Right lobe of liver (tissue), 6 donors: ENCODE data around the gene KLHL40. TPM values are rescaled to one million over a fixed set of nuclear protein-coding genes. Genes with fewer than 3 reads are reported as not detected.

Experiments
- ATAC-seq, 4 donors: fragments of 200-7000 bp; cut with Tn5 transposase; one replicate each; pipeline ENCODE4 v1.9.1; 2020; ENCODE audit warnings: mild to moderate bottlenecking in 4 of 4, moderate library complexity in 4 of 4
- DNase-seq, 3 donors: peaks; one replicate each; pipeline ENCODE4 v3.0.0-alpha.2; 2020
- H3K27ac ChIP-seq, 3 donors: fragments of 200-600 bp; one replicate each; pipeline ENCODE4 v1.8.0; 2022
- H3K27me3 ChIP-seq, 2 donors: fragments of 200-600 bp; one replicate each; pipeline ENCODE4 v1.8.0; 2022
- H3K36me3 ChIP-seq, 4 donors: fragments of 200-600 bp; sonication (generic) in 1 of 4; one replicate each; pipeline versions ENCODE4 v1.5.1 to v1.8.0; 2017 to 2022; ENCODE audit warnings: control low read depth in 1 of 4
- H3K4me1 ChIP-seq, 4 donors: fragments of 200-600 bp; sonication (generic) in 1 of 4; one replicate each; pipeline versions ENCODE4 v1.5.1 to v1.8.0; 2017 to 2022; ENCODE audit warnings: control low read depth in 1 of 4
- H3K4me3 ChIP-seq, 3 donors: fragments of 200-600 bp; one replicate each; pipeline ENCODE4 v1.8.0; 2022
- H3K9me3 ChIP-seq, 4 donors: fragments of 200-600 bp; sonication (generic) in 1 of 4; one replicate each; pipeline versions ENCODE4 v1.5.1 to v1.8.0; 2017 to 2022; ENCODE audit warnings: control low read depth in 1 of 4
- POLR2A ChIP-seq: fragments of 450-650 bp; IDR thresholded peaks from one replicate; pipeline ENCODE4 v1.6.1; 2017; ENCODE audit warnings: antibody characterized with exemption, mild to moderate bottlenecking
- WGBS: methylation state at CpG from one replicate; pipeline ENCODE4 v1.1.6; 2018; ENCODE audit warnings: low coverage, low lambda C conversion rate; ENCODE audit not compliant: insufficient coverage; ENCODE audit errors: missing lambda C conversion rate; 5-methylcytosine and 5-hydroxymethylcytosine counted together
- intact Hi-C, 2 donors: fragments of 100-400 bp; cut with DNase I; formaldehyde crosslinking; loops; one replicate each; pipeline versions ENCODE4 v1.11.2 to v1.14.1; 2022
- total RNA-seq, 6 experiments: library from RNA; depleted of rRNA in 2 of 6; stranded (reverse); fragments of >200 nt in 2 of 6; fragmentation: NEBNext Ultra II Directional in 3 of 6; extraction: Animal tissue kit (Norgen Biotek cat#: 25700) in 3 of 6; gene quantifications; one replicate each; pipeline versions ENCODE4 v1.1.0 to v1.2.4, GENCODE V29; 2016 to 2023
- TF ChIP-seq, protein P1 (sequence below), 4 donors: fragments of 200-600 bp in 3 of 4; fragments of 450-650 bp in 1 of 4; IDR thresholded peaks; one replicate each; pipeline versions ENCODE4 v1.5.1 to v1.8.0; 2016 to 2022; ENCODE audit warnings: antibody characterized with exemption in 4 of 4, mild to moderate bottlenecking in 2 of 4
- donor health status: DM: no; HTN: yes; CAD: no.
- donor health status: DM: no; HTN: no; CAD: no.
- donor health status: DM: no; HTN: no; CAD: no.
- donor health status: DM: no; HTN: yes; CAD: no.
- donor health status: DM: no; HTN: yes; CAD: no.

Gene KLHL40
- total RNA-seq, 6 experiments from 2014 or later, result 0.19 to 0.68 TPM; not detected in 4

GRCh38 chr3:42709621-42710020 lies 24.3 kb downstream of the KLHL40 start:
- Histone ChIP-seq H3K9me3 (no peaks in the 10 kb centered on the region), H3K4me3 (no peak overlapping the region), H3K27ac (no peak overlapping the region), H3K27me3 (no peaks in the 10 kb centered on the region), H3K36me3 (no peaks in the 10 kb centered on the region), H3K4me1 (no peaks in the 10 kb centered on the region)
- WGBS, result 80% methylated on average over 3 of the region's 10 CpGs
- no peak for ATAC-seq
- intact Hi-C loops, result no loop called here
- DNase-seq, result peak in 1 of 3 donors; percentile 24
- TF ChIP-seq POLR2A, result no peak
- TF ChIP-seq, protein P1, sequence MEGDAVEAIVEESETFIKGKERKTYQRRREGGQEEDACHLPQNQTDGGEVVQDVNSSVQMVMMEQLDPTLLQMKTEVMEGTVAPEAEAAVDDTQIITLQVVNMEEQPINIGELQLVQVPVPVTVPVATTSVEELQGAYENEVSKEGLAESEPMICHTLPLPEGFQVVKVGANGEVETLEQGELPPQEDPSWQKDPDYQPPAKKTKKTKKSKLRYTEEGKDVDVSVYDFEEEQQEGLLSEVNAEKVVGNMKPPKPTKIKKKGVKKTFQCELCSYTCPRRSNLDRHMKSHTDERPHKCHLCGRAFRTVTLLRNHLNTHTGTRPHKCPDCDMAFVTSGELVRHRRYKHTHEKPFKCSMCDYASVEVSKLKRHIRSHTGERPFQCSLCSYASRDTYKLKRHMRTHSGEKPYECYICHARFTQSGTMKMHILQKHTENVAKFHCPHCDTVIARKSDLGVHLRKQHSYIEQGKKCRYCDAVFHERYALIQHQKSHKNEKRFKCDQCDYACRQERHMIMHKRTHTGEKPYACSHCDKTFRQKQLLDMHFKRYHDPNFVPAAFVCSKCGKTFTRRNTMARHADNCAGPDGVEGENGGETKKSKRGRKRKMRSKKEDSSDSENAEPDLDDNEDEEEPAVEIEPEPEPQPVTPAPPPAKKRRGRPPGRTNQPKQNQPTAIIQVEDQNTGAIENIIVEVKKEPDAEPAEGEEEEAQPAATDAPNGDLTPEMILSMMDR (IDR thresholded peaks at IDR 0.05), result no peak

GRCh38 chr3:42710323-42711021 lies 25.1 kb downstream of the KLHL40 start:
- no peaks in the 10 kb centered on the region for H3K27me3 ChIP-seq
- H3K36me3 ChIP-seq, result no peaks in the 10 kb centered on the region
- no peaks in the 10 kb centered on the region for H3K4me1 ChIP-seq
- no peak for TF ChIP-seq POLR2A
- TF ChIP-seq, protein P1 (IDR thresholded peaks at IDR 0.05), result no peak
- H3K9me3 ChIP-seq, result no peaks in the 10 kb centered on the region
- no peak overlapping the region for H3K4me3 ChIP-seq
- H3K27ac ChIP-seq, result no peak overlapping the region
- DNase-seq (no peak), ATAC-seq (no peak)
- WGBS, result 94% methylated on average over 6 of the region's 7 CpGs
- intact Hi-C loops, result no loop called here

- Histone ChIP-seq H3K4me1 (no peaks in the 10 kb centered on the region), H3K27me3 (no peaks in the 10 kb centered on the region), H3K27ac (no peak overlapping the region), H3K9me3 (no peaks in the 10 kb centered on the region), H3K36me3 (no peaks in the 10 kb centered on the region), H3K4me3 (no peak overlapping the region)
- DNase-seq, result peak in 1 of 3 donors; percentile 27
- TF ChIP-seq, protein P1 (IDR thresholded peaks at IDR 0.05), result no peak
- TF ChIP-seq POLR2A, result no peak
- ATAC-seq, result no peak
- intact Hi-C loops, result no loop called here
- 76% methylated on average over 3 of the region's 6 CpGs for WGBS
Observed at GRCh38 chr3:42711491-42712343, 26.4 kb downstream of the KLHL40 start.

DNA sequence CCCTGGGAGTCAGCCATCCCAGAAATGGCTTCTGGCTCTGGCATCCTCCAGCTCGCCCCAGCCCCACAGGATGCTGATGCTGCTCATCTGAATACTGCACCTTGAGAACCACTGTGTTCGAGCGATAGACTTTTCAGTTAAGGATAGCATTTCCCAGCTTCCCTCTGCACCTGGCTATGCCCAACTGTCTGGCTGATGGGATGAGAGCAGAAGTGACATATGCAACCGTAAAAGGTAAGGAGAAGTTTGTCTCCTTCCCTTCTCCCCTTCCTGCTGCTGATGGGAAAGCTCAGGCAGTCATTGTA lies 27.0 kb downstream of the KLHL40 start:
- intact Hi-C loops, result no loop called here
- Histone ChIP-seq H3K36me3 (no peaks in the 10 kb centered on the region), H3K9me3 (no peaks in the 10 kb centered on the region), H3K4me1 (no peaks in the 10 kb centered on the region), H3K27me3 (no peaks in the 10 kb centered on the region), H3K4me3 (no peak overlapping the region), H3K27ac (no peak overlapping the region)
- 43% methylated on average over 1 of the region's 4 CpGs for WGBS
- DNase-seq (no peak), ATAC-seq (no peak)
- TF ChIP-seq POLR2A, result no peak
- TF ChIP-seq, protein P1 (IDR thresholded peaks at IDR 0.05), result no peak
